Measurements from ENCODE around the gene BTRC.

The BTRC gene

DNA sequence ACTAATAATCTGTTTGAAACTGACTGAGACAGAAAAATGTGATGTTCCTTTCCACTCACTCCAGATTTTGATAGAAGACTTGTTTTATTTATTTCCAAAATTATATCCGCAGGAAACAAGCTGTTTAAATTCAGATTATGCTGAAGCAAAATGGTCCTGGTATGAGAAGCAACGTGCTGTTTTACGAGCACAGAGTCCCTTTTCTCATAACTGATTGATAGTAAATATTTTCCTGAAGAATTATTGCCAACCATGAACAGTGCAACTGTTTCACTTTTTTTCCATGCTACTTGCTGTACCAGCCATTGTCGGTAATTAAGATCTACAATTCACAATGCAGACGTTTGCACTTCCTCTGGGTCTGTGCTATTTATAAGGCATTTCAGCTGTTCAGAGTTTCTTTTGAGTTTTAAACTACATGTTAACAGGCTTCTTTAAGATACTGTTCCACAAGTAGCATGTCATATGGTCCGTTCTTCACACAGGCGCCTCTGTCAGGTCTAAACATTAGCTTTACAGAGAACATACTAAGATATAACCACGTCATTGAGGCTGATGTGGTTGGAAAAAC, 130.3 kb downstream of the BTRC start:
- no peak for DNase-seq (ENCODE audit: low spot score)

DNA sequence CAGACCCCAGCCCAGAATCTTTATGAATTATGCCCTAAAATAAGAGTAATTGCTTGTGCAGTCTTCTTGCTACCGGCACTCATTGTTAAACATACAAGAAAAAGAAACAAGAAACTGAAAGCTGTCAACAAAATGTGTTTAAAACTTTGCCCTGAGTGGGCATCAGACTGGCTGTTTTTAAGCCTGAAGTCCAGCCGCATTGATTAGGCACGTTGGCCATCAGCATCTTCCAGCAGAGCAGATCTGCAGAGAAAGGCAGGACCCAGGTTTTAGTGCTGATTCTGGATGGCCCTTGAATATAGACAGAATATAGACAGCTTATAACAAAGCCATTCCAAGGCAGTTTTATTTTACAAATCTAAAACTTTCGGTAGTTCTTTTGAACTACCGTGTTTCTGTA, 131.2 kb downstream of the BTRC start:
- no peak for DNase-seq (ENCODE audit: low spot score)

DNA sequence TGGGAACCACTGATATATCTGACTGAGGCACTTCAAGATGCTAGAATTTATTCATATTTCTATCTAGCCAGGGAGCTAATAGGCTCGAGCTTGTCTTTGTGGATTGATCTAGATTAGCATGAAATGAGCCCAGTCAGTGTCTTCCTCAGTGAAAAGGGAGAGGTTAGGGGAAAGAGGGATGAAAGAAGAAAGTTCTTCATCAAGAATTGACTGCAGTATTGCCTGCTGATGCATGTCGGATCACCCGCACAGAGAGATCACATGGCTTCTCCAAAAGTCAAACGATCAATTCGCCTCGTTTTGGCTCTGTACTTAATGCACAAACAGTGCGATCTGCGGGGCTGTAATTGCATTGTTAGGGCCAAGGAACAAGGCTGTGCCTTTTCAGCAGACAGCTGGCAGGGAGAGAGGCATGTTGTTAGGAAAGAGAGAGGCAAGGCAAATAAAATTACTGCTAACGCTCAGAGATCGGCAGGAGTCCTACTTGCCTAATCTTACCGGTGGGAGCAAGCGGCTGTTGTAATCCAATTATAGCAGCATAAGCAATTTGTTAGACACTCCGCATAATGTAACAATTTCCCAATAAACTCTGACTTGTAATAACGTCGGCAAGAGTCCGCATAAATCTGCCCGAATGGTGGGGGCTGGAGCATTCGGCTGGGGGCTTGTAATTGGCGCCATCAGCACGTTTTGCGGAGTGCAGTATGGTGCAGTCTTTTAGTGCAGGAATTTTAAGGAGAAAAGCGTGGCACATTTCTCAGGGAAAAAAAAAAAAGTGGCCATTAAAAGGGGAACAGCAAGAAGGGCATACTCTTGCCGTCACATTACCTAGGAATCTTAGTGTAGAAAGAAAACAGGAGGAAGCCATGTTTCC, 132.0 kb downstream of the BTRC start:
- DNase-seq (ENCODE audit: low spot score) = peak; percentile 39

DNA sequence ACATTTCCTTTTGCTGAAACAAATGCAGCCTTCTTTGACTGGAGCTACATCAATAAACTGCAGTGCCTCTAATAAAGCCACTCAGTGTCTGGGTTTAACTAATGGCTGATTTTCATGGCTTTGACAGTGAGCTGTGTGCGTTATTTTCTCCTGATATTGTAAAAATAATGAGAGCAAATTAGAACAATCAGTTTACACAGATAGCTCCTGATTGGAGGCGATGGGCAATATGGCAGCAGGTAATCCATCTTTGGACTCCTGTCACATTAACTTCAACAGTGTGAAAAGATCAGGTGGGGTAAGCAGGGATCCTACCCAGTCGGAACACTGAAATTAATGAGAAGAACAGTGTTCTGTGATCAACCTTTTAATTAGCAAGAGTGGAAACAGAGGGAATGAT, 133.4 kb downstream of the BTRC start:
- no peak for DNase-seq (ENCODE audit: low spot score)

DNA sequence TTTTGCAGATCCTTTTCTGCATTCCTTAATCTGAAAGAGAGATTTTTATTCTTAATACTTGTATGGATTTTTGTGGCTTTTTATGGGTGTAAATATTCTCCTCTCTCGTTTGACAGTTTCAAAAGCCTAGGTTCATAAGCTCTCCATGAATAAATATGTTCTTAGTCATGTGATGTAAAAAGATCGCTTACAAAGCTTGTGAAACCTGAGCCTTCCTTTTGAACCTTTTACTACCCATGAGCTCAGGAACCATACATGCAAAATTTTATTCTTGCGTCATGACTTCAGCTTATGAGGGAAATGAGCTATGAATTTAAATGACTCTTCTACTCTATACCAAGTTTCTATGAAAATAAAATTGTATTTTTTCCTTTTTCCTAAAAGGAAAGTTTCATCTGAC, 135.4 kb downstream of the BTRC start:
- no peak for DNase-seq (ENCODE audit: low spot score)

DNA sequence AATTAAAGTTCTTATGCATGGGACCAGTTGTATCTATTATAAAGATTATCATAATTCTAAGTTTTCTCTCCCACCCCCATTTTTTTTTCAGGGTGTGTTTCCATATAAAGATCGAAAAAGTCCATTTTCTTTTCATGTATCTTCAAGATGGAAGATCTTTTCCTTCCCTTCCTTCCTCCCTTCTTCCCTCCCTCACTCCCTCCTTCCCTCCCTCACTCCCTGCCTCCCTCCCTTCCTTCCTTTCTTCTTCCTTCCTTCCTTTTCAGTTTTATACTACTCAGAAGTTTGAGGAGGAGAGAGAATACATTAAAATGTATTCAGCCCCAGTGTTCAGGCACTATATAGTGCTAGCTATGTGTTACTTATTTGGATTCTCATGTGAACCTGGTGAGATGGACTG, 136.1 kb downstream of the BTRC start:
- DNase-seq (ENCODE audit: low spot score) = no peak

DNA sequence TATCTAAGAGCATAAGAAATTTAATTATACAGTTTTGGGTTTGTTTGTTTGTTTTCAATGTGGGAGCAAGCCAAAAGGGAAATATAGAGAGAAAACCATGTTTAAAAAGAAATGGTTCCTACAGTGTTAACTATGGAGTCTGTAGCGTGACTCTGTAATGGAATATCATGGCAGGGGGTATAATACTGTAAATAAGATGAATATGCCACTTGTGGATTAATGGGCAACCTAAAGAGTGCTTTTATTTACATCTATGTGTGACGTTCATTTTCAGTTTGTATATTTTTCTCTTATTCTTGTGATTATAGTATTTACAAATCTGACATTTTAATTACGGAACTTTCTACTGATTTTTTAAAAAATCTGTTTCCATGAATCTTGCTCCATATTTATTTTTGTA, 138.2 kb downstream of the BTRC start:
- DNase-seq (ENCODE audit: low spot score) = no peak

DNA sequence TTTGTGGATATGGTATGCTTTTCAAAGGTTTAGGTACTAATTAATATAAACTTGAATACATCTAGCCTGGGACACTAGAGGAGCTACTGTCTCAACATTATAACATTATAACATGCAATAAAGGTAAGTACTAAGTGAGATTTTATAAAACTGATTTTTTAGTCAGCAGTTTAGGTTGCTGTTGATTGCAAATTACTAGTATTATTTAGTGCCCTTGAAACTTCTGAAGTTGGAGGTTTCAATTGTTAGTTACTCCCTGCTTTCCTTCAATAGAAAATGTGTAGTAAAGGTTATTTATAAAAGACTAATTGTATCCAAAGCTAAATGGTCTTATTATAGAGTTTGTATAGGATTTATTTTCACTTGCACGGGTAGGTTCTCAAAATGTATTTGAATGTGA, 138.8 kb downstream of the BTRC start:
- DNase-seq (ENCODE audit: low spot score) = no peak

DNA sequence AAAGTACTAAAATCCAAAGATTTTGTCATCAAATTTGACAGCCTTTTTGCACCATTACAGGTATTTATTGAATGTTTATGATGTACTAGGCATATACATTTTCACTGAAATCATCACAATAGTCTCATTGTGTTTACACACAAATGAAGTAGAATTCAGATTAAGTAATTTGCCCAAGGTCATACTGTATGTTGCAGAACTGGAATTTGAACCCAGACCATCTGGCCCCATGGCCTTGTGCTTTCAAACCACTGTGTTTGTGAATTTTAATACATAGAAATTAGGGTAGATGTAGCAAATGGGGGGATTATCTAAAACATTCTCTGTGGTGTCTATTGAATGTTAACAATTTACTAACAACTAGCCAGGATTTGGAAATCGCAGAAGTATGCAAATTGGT, 139.3 kb downstream of the BTRC start:
- no peak for DNase-seq (ENCODE audit: low spot score)

DNA sequence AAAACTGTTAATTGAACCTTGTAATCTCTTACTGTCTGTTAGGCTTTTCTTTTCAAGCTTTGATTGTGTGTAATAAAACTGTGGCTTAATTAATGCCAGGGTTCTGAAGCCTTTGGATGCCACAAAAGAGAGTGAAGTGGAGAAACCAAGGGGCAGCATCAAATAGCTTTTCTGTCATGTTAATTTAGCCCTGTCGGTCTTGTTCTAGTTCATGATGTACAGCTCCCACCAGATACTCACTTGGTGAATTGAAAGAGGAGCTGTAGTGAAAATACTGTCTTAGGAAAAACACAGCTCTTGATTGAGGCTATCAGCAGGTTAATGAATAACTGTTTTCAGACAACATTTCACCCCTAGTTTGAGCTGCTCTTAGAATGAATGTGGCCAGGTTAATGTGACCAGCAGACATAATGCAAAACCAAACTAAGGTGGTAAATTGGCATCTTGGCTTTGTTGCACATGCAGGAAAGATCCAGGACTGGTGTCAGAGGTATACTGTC, 139.9 kb downstream of the BTRC start:
- DNase-seq (ENCODE audit: low spot score) = no peak

DNA sequence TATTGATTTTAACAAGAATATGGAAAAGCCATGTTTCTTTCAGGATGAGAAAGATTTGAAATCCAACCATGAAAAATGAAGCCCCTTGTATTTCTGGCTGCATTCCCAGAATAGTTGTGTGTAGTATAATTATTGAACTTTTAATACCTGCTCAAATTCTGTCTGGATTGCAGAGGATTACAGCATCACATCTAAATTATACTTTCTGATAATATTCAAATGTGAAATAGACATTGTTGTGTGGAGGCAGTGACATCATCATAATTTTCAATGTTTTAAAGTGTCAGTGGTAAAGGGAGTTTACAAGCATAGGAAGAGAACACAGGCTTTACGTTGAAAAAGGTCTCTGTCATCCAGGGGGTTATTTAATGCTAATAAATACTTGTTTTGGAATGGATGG, 140.7 kb downstream of the BTRC start:
- no peak for DNase-seq (ENCODE audit: low spot score)

DNA sequence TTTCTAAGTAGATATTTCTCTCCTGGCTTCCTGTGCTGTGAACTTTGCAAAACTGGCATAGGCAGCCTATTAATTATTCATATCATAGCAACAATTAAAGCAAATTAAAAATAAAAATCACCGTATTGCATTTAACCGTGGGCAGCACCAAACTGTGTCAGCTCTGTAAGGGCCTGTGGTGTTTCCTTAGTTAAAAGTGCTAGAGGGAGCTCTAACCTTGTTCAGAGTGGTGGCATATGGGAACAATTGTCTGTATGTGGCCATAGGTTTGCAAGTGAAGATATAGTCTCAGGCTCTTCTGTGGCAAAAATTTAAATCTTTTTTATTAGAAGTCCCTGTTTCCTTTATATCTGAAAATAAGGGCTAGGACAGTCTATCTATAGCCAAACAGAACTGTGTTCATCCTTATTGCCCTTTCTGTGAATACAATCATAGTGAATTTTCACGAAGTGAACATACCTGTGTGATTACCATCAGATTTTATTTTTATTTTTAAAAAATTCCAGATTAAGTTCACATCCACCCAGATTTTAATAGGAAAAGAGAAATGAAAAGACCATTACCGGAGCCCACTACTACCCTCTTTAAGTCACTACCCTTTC, 141.5 kb downstream of the BTRC start:
- DNase-seq (ENCODE audit: low spot score) = no peak

DNA sequence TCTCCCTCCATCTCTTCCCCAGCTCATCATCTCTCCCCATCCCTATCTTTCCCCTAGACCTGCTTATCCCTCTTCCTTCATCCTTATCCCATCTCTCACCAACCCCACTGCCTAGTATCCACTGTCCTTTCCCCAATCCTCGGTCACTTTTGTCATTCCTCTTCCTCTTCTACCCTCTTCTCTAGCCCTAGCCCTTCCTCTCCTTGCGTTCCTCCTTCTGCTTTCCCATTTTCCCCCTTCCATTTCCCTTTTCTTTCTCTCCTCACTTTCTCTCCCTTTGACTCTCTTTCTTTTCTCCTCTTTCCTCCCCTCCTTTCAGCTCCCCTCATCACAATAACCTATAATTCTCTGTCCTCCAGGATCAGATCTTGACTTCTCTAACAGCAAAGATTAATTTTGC, 150.5 kb downstream of the BTRC start:
- DNase-seq (ENCODE audit: low spot score) = no peak

DNA sequence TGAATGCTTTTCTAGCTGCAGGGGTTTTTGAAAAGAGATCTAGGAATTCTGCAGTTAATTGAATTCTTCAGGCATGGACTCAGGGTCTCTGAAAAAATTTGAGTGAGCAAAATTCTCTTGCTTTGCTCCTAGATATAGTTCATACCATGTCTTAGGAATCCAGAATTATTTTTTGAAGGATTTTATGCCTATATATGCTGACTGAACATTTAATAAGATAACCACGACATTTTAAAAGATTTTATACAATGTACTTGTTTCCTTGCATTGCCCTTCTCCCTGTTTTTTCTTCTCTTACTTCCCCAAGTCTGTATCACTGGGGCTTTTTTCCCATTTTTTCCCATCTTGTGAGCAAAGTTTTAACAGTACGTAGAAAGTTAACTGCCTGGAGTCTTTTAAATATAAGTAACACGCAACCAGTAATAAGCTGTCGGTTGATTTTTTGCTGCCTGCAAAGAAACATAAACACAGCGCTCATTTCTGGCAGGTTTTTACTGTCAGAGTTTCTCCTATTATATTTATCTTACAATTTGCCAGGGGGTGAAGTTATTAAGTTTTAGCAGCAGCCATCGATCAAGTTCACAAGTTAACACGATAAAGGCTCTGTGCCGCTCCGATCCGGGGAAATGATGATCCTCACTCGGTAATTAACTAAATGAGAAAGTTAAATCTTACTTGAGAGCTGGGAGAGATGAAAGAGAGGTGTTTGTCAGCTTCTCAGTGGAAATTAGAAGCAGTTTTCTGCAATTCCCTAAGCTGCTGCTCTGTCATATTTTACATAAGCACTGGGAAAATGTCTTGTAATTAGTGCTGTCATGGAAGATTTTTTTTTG, 153.1 kb downstream of the BTRC start:
- no peak for DNase-seq (ENCODE audit: low spot score)

DNA sequence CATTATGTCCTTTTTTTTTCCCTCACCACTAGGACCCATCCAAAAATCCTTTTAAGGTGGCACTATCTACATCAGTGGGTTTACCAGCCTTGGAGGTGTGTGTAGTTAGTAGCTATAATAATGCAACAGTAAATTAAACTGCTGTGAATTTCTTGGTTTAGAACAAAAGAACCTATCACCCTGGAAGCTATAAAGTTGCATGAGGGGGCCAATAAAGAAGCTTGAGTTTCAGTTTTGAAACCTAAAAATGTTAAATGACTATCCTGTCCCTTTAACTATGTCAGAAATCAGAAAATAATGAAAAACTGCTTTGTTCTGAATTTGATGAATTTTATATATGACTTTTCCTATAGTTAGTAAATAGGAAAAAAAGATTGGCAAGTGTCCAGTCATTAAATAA, 153.9 kb downstream of the BTRC start:
- no peak for DNase-seq (ENCODE audit: low spot score)

DNA sequence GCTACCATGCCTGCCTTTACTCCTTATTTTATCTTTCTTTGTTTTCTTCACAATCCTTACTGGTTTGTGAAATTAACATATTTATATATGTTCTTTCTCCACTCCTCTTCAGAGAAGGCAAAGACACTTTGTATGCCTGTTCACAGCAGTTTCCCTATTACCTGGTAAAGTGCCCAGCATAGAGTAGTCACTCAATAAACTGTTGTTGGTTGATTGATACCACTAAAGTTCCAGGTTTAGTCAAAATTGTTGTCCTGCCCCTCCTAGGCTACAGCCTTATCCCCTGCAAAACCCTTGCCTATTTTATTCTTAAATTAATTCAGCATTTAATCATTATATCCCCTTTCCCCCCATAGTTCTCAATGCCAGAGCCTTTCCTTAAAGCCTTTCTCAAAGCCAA, 158.0 kb downstream of the BTRC start:
- DNase-seq (ENCODE audit: low spot score) = no peak

DNA sequence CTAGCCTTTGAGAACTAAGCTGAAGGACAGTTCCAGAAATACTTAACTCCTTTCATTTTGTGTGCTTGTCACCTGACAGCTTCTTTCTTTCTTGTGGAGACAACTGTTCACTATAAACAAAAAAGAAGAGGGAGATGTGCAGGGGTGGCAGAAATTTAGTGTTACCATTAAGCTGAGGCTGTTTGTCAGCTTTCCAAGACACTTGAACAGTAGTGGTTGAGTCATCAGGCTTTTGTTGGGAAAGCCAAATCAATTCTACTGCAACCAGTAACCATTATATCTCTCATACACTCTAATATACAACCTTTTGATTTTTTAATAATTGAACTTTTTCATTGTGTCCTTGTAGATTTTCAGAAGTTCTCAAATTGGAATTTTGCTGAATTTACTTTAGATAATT, 158.8 kb downstream of the BTRC start:
- DNase-seq (ENCODE audit: low spot score) = no peak

DNA sequence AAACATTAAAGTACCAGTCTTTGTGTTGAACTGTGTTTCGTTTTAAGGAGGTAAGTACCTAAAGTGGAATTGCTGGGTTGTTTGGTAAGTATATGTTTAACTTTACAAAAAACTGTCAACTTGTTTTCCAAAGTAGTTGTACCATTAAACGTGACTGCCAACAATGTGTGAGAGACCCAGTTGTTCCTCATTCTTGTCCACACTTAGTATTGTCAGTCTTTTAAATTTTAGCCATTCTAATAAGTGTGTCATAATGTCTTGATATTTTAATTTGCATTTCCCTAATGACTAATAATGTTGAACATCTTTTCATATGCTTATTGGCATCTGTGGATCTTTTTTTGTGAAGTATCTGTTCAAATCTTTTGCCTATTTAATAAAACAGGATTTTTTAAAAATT, 159.8 kb downstream of the BTRC start:
- DNase-seq (ENCODE audit: low spot score) = no peak

DNA sequence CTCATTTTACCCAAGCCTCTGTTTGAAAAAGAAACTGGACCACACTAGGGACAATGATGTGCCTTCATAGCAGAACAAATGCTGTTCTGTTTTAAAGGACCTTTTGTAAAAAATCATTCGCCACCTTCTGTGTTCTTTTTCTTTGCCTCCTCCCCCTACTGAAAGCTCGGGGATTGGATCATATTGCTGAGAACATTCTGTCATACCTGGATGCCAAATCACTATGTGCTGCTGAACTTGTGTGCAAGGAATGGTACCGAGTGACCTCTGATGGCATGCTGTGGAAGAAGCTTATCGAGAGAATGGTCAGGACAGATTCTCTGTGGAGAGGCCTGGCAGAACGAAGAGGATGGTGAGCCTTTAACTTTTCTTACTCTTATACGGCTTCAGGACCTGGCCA, 171.9 kb downstream of the BTRC start:
- peak; percentile 3 for DNase-seq (ENCODE audit: low spot score)

DNA sequence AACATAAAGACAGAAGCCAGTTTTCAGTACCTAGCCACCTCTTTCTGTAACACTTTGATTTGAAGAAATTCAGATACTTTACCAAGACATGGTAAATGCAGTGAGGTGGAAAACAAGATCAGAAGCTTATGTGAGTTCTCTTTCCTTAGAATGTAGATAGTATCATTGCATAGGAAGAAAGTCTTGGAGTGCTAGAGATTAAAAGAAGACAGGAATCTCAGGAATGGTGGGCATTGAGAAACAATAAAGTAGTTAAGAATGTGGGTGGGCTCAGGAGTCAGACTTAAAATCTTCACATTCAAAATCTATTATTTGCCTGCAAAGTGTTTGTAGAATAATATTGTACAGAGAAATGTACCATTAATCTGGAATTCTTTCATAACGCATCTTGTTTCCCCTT, 175.2 kb downstream of the BTRC start:
- DNase-seq (ENCODE audit: low spot score) = no peak

DNA sequence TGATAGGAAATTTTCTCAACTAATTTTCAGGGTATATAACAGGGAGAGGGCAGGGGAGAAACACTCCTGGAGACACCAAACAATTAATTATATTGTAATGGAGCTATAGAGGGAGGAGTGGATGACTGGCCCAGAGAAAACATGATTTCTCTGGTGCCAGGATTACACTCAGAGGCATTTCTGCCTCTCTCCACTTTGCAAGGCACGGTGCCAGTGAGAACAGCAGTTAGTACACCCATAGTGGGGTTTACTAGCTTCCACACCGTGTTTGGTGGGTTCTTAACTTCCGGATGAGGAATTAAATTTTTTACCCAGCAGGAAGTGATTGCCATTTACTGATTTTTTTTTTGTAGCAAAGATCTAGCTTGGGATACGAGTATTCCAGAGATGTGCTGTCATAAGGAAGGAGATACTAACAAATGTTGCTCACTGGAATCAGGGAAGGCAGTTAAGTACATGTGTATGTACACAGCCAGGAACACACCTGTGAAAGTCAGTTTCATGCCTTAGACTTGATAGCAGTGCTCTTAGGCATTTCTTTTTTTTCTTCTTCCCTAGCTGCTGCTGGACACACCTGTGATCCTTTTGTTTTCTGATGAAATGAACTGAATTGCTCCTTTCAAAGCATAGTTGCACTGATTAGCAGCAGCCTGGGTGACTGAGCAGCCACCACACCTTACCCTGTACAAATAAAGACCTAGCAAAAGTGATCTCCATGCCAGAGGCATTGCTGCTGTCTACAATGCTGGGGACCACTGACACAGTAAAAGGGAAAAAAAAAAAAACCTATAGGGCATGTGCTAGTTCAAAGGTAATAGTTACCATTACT, 176.0 kb downstream of the BTRC start:
- DNase-seq (ENCODE audit: low spot score) = no peak

DNA sequence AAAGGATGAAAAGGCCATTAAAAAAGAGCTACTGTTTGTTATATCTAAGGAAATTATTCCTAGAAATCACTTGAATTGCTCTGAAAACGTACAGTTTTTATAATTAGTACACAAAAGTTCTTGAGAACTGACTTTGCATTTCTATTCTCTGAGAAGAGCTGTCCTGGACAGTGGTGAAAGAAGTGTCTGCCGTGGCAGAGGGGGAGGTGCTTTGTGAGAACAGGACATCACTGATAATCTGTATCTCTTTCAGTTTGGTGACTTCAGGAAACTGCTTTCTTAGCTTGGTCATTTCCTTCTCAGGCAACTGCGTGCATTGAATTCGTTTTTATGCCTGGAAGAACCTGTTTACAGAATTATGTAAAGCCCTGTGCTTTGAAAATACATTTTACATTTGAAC, 182.0 kb downstream of the BTRC start:
- no peak for DNase-seq (ENCODE audit: low spot score)
